22Rv1 (cell line): ENCODE data around the gene TTLL9.
"Not testable (repeated sequence)": the region's sequence is repeated elsewhere in the genome, so short reads cannot be mapped to it uniquely, and the experiment has no call there.

Source experiments
- H3K27ac ChIP-seq: fragments of 450-650 bp; 2 replicates; pipeline ENCODE4 v1.5.1; 2017
- ZFX ChIP-seq: fragments of 450-650 bp; IDR thresholded peaks from 2 replicates; pipeline ENCODE4 v1.6.1; 2017; ENCODE audit warnings: antibody characterized with exemption, borderline replicate concordance
- TF ChIP-seq, protein P1 (sequence below): fragments of 450-650 bp; IDR thresholded peaks from 2 replicates; pipeline ENCODE4 v1.5.1; 2017; ENCODE audit warnings: mild to moderate bottlenecking

TTLL9 gene

DNA sequence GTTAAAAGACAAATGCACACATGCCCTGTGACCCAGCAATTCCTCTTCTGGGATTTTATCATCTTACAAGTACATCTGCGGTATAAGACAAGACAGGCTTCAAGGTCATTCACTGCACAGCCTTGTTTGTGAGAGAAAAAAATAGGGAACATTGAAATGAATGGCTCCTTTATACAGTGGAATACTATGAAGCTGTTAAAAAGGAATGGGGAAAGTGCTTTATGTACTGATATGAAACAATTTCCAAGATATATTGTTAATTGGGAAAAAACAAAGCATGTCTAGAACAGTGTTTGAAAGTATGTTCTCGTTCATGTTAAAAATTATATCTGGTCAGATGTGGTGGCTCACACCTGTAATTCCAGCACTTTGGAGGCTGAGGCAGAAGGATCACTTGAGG is 56.1 kb downstream of the TTLL9 start:
- no peak for TF ChIP-seq ZFX
- TF ChIP-seq, protein P1, sequence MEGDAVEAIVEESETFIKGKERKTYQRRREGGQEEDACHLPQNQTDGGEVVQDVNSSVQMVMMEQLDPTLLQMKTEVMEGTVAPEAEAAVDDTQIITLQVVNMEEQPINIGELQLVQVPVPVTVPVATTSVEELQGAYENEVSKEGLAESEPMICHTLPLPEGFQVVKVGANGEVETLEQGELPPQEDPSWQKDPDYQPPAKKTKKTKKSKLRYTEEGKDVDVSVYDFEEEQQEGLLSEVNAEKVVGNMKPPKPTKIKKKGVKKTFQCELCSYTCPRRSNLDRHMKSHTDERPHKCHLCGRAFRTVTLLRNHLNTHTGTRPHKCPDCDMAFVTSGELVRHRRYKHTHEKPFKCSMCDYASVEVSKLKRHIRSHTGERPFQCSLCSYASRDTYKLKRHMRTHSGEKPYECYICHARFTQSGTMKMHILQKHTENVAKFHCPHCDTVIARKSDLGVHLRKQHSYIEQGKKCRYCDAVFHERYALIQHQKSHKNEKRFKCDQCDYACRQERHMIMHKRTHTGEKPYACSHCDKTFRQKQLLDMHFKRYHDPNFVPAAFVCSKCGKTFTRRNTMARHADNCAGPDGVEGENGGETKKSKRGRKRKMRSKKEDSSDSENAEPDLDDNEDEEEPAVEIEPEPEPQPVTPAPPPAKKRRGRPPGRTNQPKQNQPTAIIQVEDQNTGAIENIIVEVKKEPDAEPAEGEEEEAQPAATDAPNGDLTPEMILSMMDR: no peak
- no peak overlapping the region for H3K27ac ChIP-seq

DNA sequence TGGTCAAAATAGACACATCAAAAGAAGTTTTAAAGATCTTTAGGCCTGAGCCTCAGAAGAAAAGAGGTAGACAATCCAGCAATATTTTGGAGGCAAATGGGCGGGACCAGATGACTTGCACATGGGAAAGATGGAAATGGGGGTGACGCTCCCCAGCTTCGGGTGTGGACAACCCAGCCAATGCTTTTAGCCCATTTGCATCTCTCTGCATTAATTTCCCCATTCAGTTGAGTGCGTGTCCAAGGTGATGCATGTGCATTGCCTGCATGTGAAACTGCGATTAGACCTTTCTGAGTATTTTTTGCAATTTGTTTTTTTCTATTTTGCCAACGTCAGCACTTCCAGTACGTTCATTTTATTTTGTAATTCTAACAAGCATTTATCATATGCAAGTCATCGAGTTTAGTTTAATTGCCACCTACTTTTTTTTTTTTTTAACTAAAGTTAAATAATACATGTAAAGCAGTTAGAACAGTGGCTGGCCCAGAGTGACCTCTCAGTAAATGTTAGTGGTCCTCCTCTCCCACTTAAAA is 57.3 kb downstream of the TTLL9 start:
- H3K27ac ChIP-seq: no peak overlapping the region
- no peak for TF ChIP-seq ZFX
- TF ChIP-seq, protein P1: no peak

- not testable (repeated sequence) for H3K27ac ChIP-seq
Observed at GRCh38 chr20:31929631-31930030, 59.2 kb downstream of the TTLL9 start.

DNA sequence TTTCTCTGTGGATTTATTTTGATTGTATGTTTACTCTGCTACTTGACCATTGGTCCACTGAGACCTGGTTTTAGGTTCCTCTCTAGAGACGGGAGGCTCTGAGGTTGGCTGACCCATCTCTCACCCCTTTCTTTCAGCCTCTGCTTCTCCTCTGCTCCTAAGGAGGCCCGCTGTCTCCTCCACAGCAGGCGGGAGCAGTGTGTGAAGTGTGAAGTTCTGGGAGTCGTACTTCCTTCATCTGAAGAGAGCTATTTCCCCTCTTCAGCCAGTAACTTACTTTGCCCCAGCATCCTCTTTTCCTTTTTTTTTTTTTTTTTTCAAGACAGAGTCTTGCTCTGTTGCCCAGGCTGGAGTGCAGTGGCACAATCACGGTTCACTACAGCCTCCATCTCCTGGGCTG is 60.3 kb downstream of the TTLL9 start:
- no peak overlapping the region for H3K27ac ChIP-seq
- no peak for TF ChIP-seq ZFX

DNA sequence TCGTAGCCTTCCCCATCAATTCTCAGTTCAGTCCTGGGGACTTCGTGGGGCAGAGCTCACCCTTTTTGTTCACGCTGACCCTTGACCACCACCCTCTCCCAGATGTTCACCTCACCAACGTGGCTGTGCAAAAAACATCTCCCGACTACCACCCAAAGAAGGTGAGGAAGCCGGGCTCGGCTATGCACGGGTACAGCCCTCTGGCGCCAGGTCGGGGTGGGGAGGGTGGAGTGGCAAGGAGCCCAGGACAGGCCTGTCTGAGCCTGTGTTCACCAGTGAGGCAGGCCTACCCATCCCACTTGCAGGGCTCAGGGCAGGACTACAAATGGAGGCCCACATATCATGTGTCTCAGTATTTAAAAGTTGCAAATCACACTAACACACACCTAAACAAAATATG is 63.3 kb downstream of the TTLL9 start:
- no peak overlapping the region for H3K27ac ChIP-seq
- TF ChIP-seq, protein P1: no peak
- no peak for TF ChIP-seq ZFX

GRCh38 chr20:31934491-31934890 is 64.1 kb downstream of the TTLL9 start:
- H3K27ac ChIP-seq: no peak overlapping the region
- TF ChIP-seq, protein P1: no peak
- no peak for TF ChIP-seq ZFX

DNA sequence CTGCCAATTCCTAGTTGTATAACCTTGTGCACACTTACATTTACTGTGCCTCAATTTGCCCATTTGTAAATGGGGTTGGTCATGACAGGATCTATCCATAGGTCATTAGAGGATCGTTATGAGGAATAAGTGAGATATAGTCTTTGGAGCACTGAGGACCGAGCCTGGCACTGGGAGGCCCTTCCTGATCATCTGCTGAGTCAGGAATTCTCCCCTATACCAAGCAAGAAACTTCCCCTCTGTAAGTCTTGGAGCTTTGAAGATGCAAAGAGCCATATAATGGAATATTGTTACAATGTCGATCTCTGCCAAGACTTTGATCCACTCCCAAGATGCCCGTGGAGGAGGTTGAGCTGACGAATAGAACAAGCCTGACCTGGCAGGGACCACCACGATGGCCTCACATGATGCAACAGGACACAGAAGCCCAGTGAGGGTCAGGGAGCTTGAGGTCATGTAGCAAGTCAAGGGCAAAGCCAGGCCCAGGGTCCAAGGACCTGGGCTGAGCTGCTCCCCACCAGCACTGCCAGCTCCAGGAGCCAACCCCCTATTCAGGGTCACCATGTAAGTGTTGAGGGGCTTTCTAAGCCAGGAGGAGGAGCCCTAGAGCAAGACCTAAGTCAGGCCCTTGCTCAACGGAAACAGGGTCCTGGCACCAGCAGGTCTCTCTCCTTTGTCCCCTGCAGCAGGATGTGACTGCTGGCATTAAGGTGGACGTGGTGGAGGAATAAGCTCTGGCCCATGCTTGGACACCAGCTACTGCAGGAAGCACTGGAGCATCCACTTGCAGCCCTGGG is 64.7 kb downstream of the TTLL9 start:
- TF ChIP-seq ZFX: no peak
- TF ChIP-seq, protein P1: no peak
- no peak overlapping the region for H3K27ac ChIP-seq

DNA sequence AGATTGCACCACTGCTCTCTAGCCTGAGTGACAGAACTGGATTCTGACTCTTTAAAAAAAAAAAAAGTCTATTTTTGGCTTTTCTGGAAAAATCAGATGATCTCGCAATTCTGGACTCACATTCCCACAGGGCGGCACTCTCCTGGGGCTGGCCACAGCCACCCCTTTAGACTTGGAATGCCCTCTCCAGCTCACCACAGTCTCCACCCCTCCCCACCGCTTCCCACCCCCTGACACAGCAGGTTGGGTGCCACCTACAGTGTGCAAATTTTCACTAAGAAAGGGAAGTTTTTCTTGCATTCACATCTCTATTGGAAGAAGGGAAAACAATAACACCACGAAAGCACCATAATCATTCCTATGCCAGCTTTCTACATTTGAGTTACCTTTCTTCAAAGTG is 66.0 kb downstream of the TTLL9 start:
- TF ChIP-seq ZFX: no peak
- TF ChIP-seq, protein P1: no peak
- no peak overlapping the region for H3K27ac ChIP-seq
